Measurements from ENCODE around the gene GDA.
"Not testable (repeated sequence)": the region's sequence is repeated elsewhere in the genome, so short reads cannot be mapped to it uniquely, and the experiment has no call there.

Gene GDA

GRCh38 chr9:72263572-72263971 is 114.3 kb downstream of the GDA start:
- Histone ChIP-seq H3K27ac (ENCODE audit: low read depth in 2 of 2, low read length in 2 of 2) (no peak overlapping the region), H3K36me3 (ENCODE audit: control insufficient read depth in 2 of 2, insufficient read depth in 2 of 2, low read length in 2 of 2) (no peaks in the 10 kb centered on the region), H3K4me1 (ENCODE audit: control insufficient read depth in 2 of 2, insufficient read depth in 2 of 2, low read length in 2 of 2) (no peaks in the 10 kb centered on the region), H3K4me3 (ENCODE audit: low read length in 2 of 2) (no peak overlapping the region), H3K9ac (ENCODE audit: low read depth in 1 of 2, low read length in 2 of 2) (no peak overlapping the region), H3K27me3 (ENCODE audit: control insufficient read depth in 2 of 2, insufficient read depth in 2 of 2, low read length in 2 of 2) (no peaks in the 10 kb centered on the region), H3K9me3 (ENCODE audit: control insufficient read depth in 2 of 2, low read length in 2 of 2) (no peaks in the 10 kb centered on the region)

DNA sequence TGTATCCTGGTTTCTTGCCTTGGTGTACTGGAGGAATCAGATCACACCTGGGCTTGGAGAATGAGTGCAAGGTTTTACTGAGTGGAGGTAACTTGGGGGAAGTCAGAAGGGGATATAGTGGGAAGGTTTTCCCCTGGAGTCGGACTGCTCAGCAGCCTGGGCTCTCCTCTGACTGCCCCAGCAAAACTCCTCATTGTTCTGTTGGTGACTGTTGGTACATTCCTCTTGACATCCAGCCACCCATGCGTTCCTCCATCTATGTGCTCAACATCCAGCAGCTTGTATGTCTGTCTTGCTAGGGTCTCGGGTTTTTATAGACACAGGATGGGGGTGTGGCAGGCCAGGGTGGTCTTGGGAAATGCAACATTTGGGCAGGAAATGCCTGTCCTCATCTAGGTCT is 119.7 kb downstream of the GDA start:
- Histone ChIP-seq H3K4me1 (ENCODE audit: control insufficient read depth in 2 of 2, insufficient read depth in 2 of 2, low read length in 2 of 2) (no peaks in the 10 kb centered on the region), H3K9ac (ENCODE audit: low read depth in 1 of 2, low read length in 2 of 2) (no peak overlapping the region), H3K36me3 (ENCODE audit: control insufficient read depth in 2 of 2, insufficient read depth in 2 of 2, low read length in 2 of 2) (no peaks in the 10 kb centered on the region), H3K9me3 (ENCODE audit: control insufficient read depth in 2 of 2, low read length in 2 of 2) (no peaks in the 10 kb centered on the region), H3K4me3 (ENCODE audit: low read length in 2 of 2) (no peak overlapping the region), H3K27me3 (ENCODE audit: control insufficient read depth in 2 of 2, insufficient read depth in 2 of 2, low read length in 2 of 2) (no peaks in the 10 kb centered on the region), H3K27ac (ENCODE audit: low read depth in 2 of 2, low read length in 2 of 2) (no peak overlapping the region)

DNA sequence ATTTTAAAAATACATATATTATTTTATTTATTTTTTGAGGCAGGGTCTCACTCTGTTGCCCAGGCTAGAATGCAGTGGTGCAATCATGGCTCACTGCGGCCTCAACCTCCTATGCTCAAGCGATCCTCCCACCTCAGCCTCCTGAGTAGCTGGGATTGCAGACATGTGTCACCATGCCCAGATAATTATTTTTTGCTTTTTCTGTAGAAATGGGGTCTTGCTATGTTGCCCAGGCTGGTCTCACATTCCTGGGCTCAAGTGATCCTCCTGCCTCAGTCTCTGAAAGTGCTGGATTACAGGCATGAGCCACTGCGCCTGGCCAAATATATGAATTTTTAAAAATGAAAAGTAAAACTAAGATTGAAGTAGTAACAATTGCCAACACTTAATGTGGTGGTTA is 121.1 kb downstream of the GDA start:
- H3K4me3 ChIP-seq (ENCODE audit: low read length in 2 of 2); H3K9ac ChIP-seq (ENCODE audit: low read depth in 1 of 2, low read length in 2 of 2); H3K27me3 ChIP-seq (ENCODE audit: control insufficient read depth in 2 of 2, insufficient read depth in 2 of 2, low read length in 2 of 2); H3K36me3 ChIP-seq (ENCODE audit: control insufficient read depth in 2 of 2, insufficient read depth in 2 of 2, low read length in 2 of 2); H3K27ac ChIP-seq (ENCODE audit: low read depth in 2 of 2, low read length in 2 of 2); H3K4me1 ChIP-seq (ENCODE audit: control insufficient read depth in 2 of 2, insufficient read depth in 2 of 2, low read length in 2 of 2); H3K9me3 ChIP-seq (ENCODE audit: control insufficient read depth in 2 of 2, low read length in 2 of 2): not testable (repeated sequence)

- Histone ChIP-seq H3K9me3 (ENCODE audit: control insufficient read depth in 2 of 2, low read length in 2 of 2) (no peaks in the 10 kb centered on the region), H3K27me3 (ENCODE audit: control insufficient read depth in 2 of 2, insufficient read depth in 2 of 2, low read length in 2 of 2) (no peaks in the 10 kb centered on the region), H3K4me3 (ENCODE audit: low read length in 2 of 2) (no peak overlapping the region), H3K9ac (ENCODE audit: low read depth in 1 of 2, low read length in 2 of 2) (no peak overlapping the region), H3K4me1 (ENCODE audit: control insufficient read depth in 2 of 2, insufficient read depth in 2 of 2, low read length in 2 of 2) (no peaks in the 10 kb centered on the region), H3K36me3 (ENCODE audit: control insufficient read depth in 2 of 2, insufficient read depth in 2 of 2, low read length in 2 of 2) (no peaks in the 10 kb centered on the region), H3K27ac (ENCODE audit: low read depth in 2 of 2, low read length in 2 of 2) (no peak overlapping the region)
Measured at GRCh38 chr9:72271613-72272478, 122.6 kb downstream of the GDA start.

GRCh38 chr9:72274441-72274840 is 125.2 kb downstream of the GDA start:
- no peak overlapping the region for H3K27ac ChIP-seq (ENCODE audit: low read depth in 2 of 2, low read length in 2 of 2)
- no peaks in the 10 kb centered on the region for H3K27me3 ChIP-seq (ENCODE audit: control insufficient read depth in 2 of 2, insufficient read depth in 2 of 2, low read length in 2 of 2)
- H3K4me1 ChIP-seq (ENCODE audit: control insufficient read depth in 2 of 2, insufficient read depth in 2 of 2, low read length in 2 of 2), result peaks cover 0 to 2% of the 10 kb centered on the region in 2 donors
- no peak overlapping the region for H3K9ac ChIP-seq (ENCODE audit: low read depth in 1 of 2, low read length in 2 of 2)
- no peaks in the 10 kb centered on the region for H3K36me3 ChIP-seq (ENCODE audit: control insufficient read depth in 2 of 2, insufficient read depth in 2 of 2, low read length in 2 of 2)
- H3K9me3 ChIP-seq (ENCODE audit: control insufficient read depth in 2 of 2, low read length in 2 of 2), result no peaks in the 10 kb centered on the region
- H3K4me3 ChIP-seq (ENCODE audit: low read length in 2 of 2), result no peak overlapping the region

DNA sequence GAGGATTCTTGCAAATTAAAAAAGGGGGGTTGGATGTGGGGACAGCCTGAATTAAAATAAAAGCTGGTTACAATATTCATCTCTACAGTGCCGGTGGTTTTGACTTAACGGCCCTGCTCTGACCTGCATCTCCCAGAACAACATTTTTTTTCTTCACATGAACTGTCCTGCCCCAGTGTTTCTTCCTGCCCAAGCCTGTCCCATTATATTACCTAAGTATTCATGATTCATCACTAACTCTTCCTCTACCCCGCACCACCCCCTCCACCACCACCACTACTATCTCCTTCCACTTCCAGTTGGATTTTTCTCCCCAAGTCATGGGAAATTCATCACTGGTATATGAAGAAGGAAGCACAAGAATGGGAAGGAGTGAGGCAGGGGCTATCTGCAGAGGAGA is 125.7 kb downstream of the GDA start:
- H3K27me3 ChIP-seq (ENCODE audit: control insufficient read depth in 2 of 2, insufficient read depth in 2 of 2, low read length in 2 of 2), result no peaks in the 10 kb centered on the region
- H3K4me3 ChIP-seq (ENCODE audit: low read length in 2 of 2), result no peak overlapping the region
- H3K36me3 ChIP-seq (ENCODE audit: control insufficient read depth in 2 of 2, insufficient read depth in 2 of 2, low read length in 2 of 2), result no peaks in the 10 kb centered on the region
- H3K27ac ChIP-seq (ENCODE audit: low read depth in 2 of 2, low read length in 2 of 2), result no peak overlapping the region
- no peaks in the 10 kb centered on the region for H3K9me3 ChIP-seq (ENCODE audit: control insufficient read depth in 2 of 2, low read length in 2 of 2)
- H3K9ac ChIP-seq (ENCODE audit: low read depth in 1 of 2, low read length in 2 of 2), result no peak overlapping the region
- peaks cover 0 to 2% of the 10 kb centered on the region in 2 donors for H3K4me1 ChIP-seq (ENCODE audit: control insufficient read depth in 2 of 2, insufficient read depth in 2 of 2, low read length in 2 of 2)

- Histone ChIP-seq H3K27ac (ENCODE audit: low read depth in 2 of 2, low read length in 2 of 2) (no peak overlapping the region), H3K9ac (ENCODE audit: low read depth in 1 of 2, low read length in 2 of 2) (no peak overlapping the region), H3K4me1 (ENCODE audit: control insufficient read depth in 2 of 2, insufficient read depth in 2 of 2, low read length in 2 of 2) (peaks cover 0 to 2% of the 10 kb centered on the region in 2 donors), H3K9me3 (ENCODE audit: control insufficient read depth in 2 of 2, low read length in 2 of 2) (no peaks in the 10 kb centered on the region), H3K4me3 (ENCODE audit: low read length in 2 of 2) (no peak overlapping the region), H3K27me3 (ENCODE audit: control insufficient read depth in 2 of 2, insufficient read depth in 2 of 2, low read length in 2 of 2) (no peaks in the 10 kb centered on the region), H3K36me3 (ENCODE audit: control insufficient read depth in 2 of 2, insufficient read depth in 2 of 2, low read length in 2 of 2) (no peaks in the 10 kb centered on the region)
Measured at GRCh38 chr9:72276429-72276828, 127.2 kb downstream of the GDA start.

GRCh38 chr9:72278959-72279358 is 129.7 kb downstream of the GDA start:
- H3K27ac ChIP-seq (ENCODE audit: low read depth in 2 of 2, low read length in 2 of 2), result no peak overlapping the region
- no peak overlapping the region for H3K4me3 ChIP-seq (ENCODE audit: low read length in 2 of 2)
- H3K4me1 ChIP-seq (ENCODE audit: control insufficient read depth in 2 of 2, insufficient read depth in 2 of 2, low read length in 2 of 2), result peaks cover 0 to 2% of the 10 kb centered on the region in 2 donors
- no peaks in the 10 kb centered on the region for H3K36me3 ChIP-seq (ENCODE audit: control insufficient read depth in 2 of 2, insufficient read depth in 2 of 2, low read length in 2 of 2)
- no peaks in the 10 kb centered on the region for H3K9me3 ChIP-seq (ENCODE audit: control insufficient read depth in 2 of 2, low read length in 2 of 2)
- no peak overlapping the region for H3K9ac ChIP-seq (ENCODE audit: low read depth in 1 of 2, low read length in 2 of 2)
- H3K27me3 ChIP-seq (ENCODE audit: control insufficient read depth in 2 of 2, insufficient read depth in 2 of 2, low read length in 2 of 2), result no peaks in the 10 kb centered on the region

GRCh38 chr9:72280913-72281500 is 131.8 kb downstream of the GDA start:
- Histone ChIP-seq H3K4me3 (ENCODE audit: low read length in 2 of 2) (no peak overlapping the region), H3K9me3 (ENCODE audit: control insufficient read depth in 2 of 2, low read length in 2 of 2) (no peaks in the 10 kb centered on the region), H3K9ac (ENCODE audit: low read depth in 1 of 2, low read length in 2 of 2) (no peak overlapping the region), H3K27ac (ENCODE audit: low read depth in 2 of 2, low read length in 2 of 2) (no peak overlapping the region), H3K4me1 (ENCODE audit: control insufficient read depth in 2 of 2, insufficient read depth in 2 of 2, low read length in 2 of 2) (peaks cover 0 to 2% of the 10 kb centered on the region in 2 donors), H3K36me3 (ENCODE audit: control insufficient read depth in 2 of 2, insufficient read depth in 2 of 2, low read length in 2 of 2) (no peaks in the 10 kb centered on the region), H3K27me3 (ENCODE audit: control insufficient read depth in 2 of 2, insufficient read depth in 2 of 2, low read length in 2 of 2) (no peaks in the 10 kb centered on the region)

GRCh38 chr9:72289401-72289800 is 140.2 kb downstream of the GDA start:
- H3K4me3 ChIP-seq (ENCODE audit: low read length in 2 of 2), result no peak overlapping the region
- H3K36me3 ChIP-seq (ENCODE audit: control insufficient read depth in 2 of 2, insufficient read depth in 2 of 2, low read length in 2 of 2), result no peaks in the 10 kb centered on the region
- H3K9ac ChIP-seq (ENCODE audit: low read depth in 1 of 2, low read length in 2 of 2), result no peak overlapping the region
- no peaks in the 10 kb centered on the region for H3K27me3 ChIP-seq (ENCODE audit: control insufficient read depth in 2 of 2, insufficient read depth in 2 of 2, low read length in 2 of 2)
- H3K9me3 ChIP-seq (ENCODE audit: control insufficient read depth in 2 of 2, low read length in 2 of 2), result no peaks in the 10 kb centered on the region
- peaks cover 8 to 17% of the 10 kb centered on the region in 2 donors for H3K4me1 ChIP-seq (ENCODE audit: control insufficient read depth in 2 of 2, insufficient read depth in 2 of 2, low read length in 2 of 2)
- no peak overlapping the region for H3K27ac ChIP-seq (ENCODE audit: low read depth in 2 of 2, low read length in 2 of 2)
